GM08714 (cell line): ENCODE data around the gene CCDC171.
"Not testable (repeated sequence)": the region's sequence is repeated elsewhere in the genome, so short reads cannot be mapped to it uniquely, and the experiment has no call there.

ENCODE experiments used
- H3K4me3 ChIP-seq: fragments of 200-500 bp; sonication (Bioruptor generic); 2 replicates; pipeline ENCODE4 v1.5.1; 2014; ENCODE audit warnings: mild to moderate bottlenecking, low read length, inconsistent platforms
- ZNF274 ChIP-seq: IDR thresholded peaks from 2 replicates; pipeline ENCODE4 v1.6.1; 2012; ENCODE audit warnings: mild to moderate bottlenecking, low read depth, low read length

CCDC171 gene

GRCh38 chr9:15743512-15743911, 190.7 kb downstream of the CCDC171 start:
- H3K4me3 ChIP-seq = no peak overlapping the region

GRCh38 chr9:15744196-15744595, 191.4 kb downstream of the CCDC171 start:
- H3K4me3 ChIP-seq = no peak overlapping the region
- no peak for TF ChIP-seq ZNF274

More at GRCh38 chr9:15743512-15743911, 190.7 kb downstream of the CCDC171 start:
- no peak for TF ChIP-seq ZNF274

- TF ChIP-seq ZNF274 = no peak
- no peak overlapping the region for H3K4me3 ChIP-seq
Observed at GRCh38 chr9:15746905-15747304, 194.1 kb downstream of the CCDC171 start.

GRCh38 chr9:15755660-15756059, 202.8 kb downstream of the CCDC171 start:
- no peak overlapping the region for H3K4me3 ChIP-seq

GRCh38 chr9:15761551-15761950, 208.7 kb downstream of the CCDC171 start:
- no peak for TF ChIP-seq ZNF274
- no peak overlapping the region for H3K4me3 ChIP-seq

More at GRCh38 chr9:15755660-15756059, 202.8 kb downstream of the CCDC171 start:
- no peak for TF ChIP-seq ZNF274

- TF ChIP-seq ZNF274 = no peak
- no peak overlapping the region for H3K4me3 ChIP-seq
Observed at GRCh38 chr9:15763371-15763770, 210.5 kb downstream of the CCDC171 start.

GRCh38 chr9:15764131-15764530, 211.3 kb downstream of the CCDC171 start:
- H3K4me3 ChIP-seq = no peak overlapping the region
- TF ChIP-seq ZNF274 = no peak

GRCh38 chr9:15769547-15769946, 216.7 kb downstream of the CCDC171 start:
- no peak overlapping the region for H3K4me3 ChIP-seq
- no peak for TF ChIP-seq ZNF274

GRCh38 chr9:15778861-15779260, 226.0 kb downstream of the CCDC171 start:
- no peak overlapping the region for H3K4me3 ChIP-seq
- TF ChIP-seq ZNF274 = no peak

- no peak overlapping the region for H3K4me3 ChIP-seq
- no peak for TF ChIP-seq ZNF274
Observed at GRCh38 chr9:15782106-15782505, 229.3 kb downstream of the CCDC171 start.

- TF ChIP-seq ZNF274 = no peak
- no peak overlapping the region for H3K4me3 ChIP-seq
Observed at GRCh38 chr9:15785584-15785983, 232.7 kb downstream of the CCDC171 start.

- H3K4me3 ChIP-seq = no peak overlapping the region
- no peak for TF ChIP-seq ZNF274
Observed at GRCh38 chr9:15786616-15787015, 233.8 kb downstream of the CCDC171 start.

- H3K4me3 ChIP-seq = not testable (repeated sequence)
Observed at GRCh38 chr9:15810219-15810899, 257.5 kb downstream of the CCDC171 start.

GRCh38 chr9:15813076-15813475, 260.2 kb downstream of the CCDC171 start:
- no peak overlapping the region for H3K4me3 ChIP-seq
- TF ChIP-seq ZNF274 = no peak

GRCh38 chr9:15824310-15824709, 271.5 kb downstream of the CCDC171 start:
- no peak overlapping the region for H3K4me3 ChIP-seq
- TF ChIP-seq ZNF274 = no peak

- no peak overlapping the region for H3K4me3 ChIP-seq
- TF ChIP-seq ZNF274 = no peak
Observed at GRCh38 chr9:15831384-15831783, 278.5 kb downstream of the CCDC171 start.
